ENCODE data around the gene SMPD3. TPM values are rescaled to one million over a fixed set of nuclear protein-coding genes. Genes with fewer than 3 reads are reported as not detected.

SMPD3 gene
- total and polyA plus RNA-seq, 2 of the 8 experiments (the other 6 are each of a cell fraction or from before 2014, with no cell fraction given), result 0.39 to 1.3 TPM

DNA sequence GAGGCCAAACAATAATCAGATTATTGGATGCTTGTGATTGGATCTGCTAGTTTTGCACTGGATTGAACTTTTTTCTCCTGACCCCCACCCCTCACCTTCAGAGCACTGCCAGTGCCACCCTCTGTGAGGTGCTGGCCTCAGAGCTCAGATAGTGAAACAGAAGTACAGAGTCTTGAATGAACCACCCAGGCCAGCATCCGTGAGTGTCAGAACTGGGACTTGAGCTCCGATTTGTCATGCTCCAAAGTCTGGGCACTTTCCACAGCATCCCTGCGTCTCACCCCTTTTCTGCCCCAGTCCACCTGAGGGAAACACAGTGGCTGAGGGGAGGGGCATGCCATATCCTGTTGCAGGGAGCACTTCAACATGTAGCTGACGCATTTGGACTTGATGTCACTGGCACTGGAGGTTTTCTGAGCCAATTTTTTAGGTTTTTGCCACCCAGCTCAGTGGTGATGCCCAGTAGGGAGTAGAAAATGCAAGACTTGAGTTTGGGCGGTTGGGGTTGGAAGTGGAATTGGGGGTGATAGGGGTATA, 47.3 kb downstream of the SMPD3 start (continued):
- TF ChIP-seq SIN3A (conservative IDR thresholded peaks at IDR 0.05 in 1 of 2, IDR thresholded peaks at IDR 0.05 in 1 of 2; ENCODE audit: low read depth in 1 of 2, low read length in 2 of 2), result no peak
- TF ChIP-seq FOSL1 (IDR thresholded peaks at IDR 0.05; ENCODE audit: insufficient read depth, low read depth, low read length), result no peak
- no peak for TF ChIP-seq TAF7 (optimal IDR thresholded peaks at IDR 0.05; ENCODE audit: borderline replicate concordance, low read depth, low read length)
- no peak for TF ChIP-seq NANOG (IDR thresholded peaks at IDR 0.05; ENCODE audit: insufficient read depth, low read depth, low read length, poor library complexity, severe bottlenecking)
- TF ChIP-seq SP4 (IDR thresholded peaks at IDR 0.05; ENCODE audit: low read length), result no peak
- no peak for TF ChIP-seq SRF (IDR thresholded peaks at IDR 0.05; ENCODE audit: low read depth, low read length)
- no peak for TF ChIP-seq SUZ12 (IDR thresholded peaks at IDR 0.05; ENCODE audit: low read length)
